ENCODE measurements around the gene NDFIP1. TPM values are rescaled to one million over a fixed set of nuclear protein-coding genes. Genes with fewer than 3 reads are reported as not detected.
"Not testable (repeated sequence)": the region's sequence is repeated elsewhere in the genome, so short reads cannot be mapped to it uniquely, and the experiment has no call there.

NDFIP1 gene
- polyA plus RNA-seq, 1 donor (not counting 4 experiments of a cell fraction or from before 2014, with no cell fraction given): 38.2 TPM

DNA sequence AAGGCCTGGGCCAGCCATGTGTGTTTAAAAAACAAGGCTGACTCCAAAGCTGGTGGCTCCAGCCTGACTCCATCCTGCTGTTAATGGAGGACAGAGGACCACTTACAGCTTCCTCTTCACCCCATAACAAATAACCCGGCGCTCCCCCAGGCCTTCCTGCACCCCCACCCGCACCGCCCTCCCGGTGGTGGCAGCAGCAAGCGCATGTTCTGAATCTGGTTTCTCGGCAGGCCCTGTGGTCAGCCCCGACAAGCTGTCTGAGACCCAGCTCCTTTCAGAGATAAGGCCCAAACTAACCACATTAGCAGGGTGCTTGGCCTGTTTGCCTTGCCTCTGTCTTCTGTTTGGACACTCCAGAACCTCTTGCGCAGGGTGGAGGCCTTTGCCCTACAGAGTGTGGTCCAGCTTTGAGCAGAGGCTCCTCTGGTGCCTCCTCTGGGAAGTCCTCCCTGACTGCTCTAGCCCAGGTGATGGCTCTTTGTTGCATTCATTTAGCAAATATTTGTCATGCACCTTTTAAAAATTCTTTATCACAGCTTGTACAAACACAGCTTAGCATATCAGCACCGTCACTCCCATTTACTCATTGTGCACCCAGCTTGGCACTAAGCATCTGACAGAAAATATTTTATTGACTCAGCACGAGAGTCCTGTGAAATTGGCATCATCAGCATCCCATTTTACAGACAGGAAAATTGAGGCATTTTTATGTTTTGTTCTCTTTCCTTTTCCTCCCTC is 78.4 kb downstream of the NDFIP1 start:
- H3K36me3 ChIP-seq (ENCODE audit: control insufficient read depth in 2 of 2, extremely low read depth in 1 of 2, insufficient read depth in 2 of 2, low read length in 2 of 2): no peaks in the 10 kb centered on the region
- TF ChIP-seq EZH2 (IDR thresholded peaks at IDR 0.05; ENCODE audit: low read length): no peak
- TF ChIP-seq, protein P1, sequence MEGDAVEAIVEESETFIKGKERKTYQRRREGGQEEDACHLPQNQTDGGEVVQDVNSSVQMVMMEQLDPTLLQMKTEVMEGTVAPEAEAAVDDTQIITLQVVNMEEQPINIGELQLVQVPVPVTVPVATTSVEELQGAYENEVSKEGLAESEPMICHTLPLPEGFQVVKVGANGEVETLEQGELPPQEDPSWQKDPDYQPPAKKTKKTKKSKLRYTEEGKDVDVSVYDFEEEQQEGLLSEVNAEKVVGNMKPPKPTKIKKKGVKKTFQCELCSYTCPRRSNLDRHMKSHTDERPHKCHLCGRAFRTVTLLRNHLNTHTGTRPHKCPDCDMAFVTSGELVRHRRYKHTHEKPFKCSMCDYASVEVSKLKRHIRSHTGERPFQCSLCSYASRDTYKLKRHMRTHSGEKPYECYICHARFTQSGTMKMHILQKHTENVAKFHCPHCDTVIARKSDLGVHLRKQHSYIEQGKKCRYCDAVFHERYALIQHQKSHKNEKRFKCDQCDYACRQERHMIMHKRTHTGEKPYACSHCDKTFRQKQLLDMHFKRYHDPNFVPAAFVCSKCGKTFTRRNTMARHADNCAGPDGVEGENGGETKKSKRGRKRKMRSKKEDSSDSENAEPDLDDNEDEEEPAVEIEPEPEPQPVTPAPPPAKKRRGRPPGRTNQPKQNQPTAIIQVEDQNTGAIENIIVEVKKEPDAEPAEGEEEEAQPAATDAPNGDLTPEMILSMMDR (optimal IDR thresholded peaks at IDR 0.05 in 1 of 3, IDR thresholded peaks at IDR 0.05 in 1 of 3, conservative IDR thresholded peaks at IDR 0.05 in 1 of 3; ENCODE audit: extremely low read depth in 1 of 3, insufficient read depth in 2 of 3, low read length in 3 of 3): no peak
- H3K9me3 ChIP-seq (ENCODE audit: control insufficient read depth, low read depth, low read length): no peaks in the 10 kb centered on the region
- dilution Hi-C loops (cut with MboI; ENCODE audit: extremely low pct_ligation_motif_present, low sequenced_read_pairs): no loop called here
- FAIRE-seq (no peak), DNase-seq (ENCODE audit: low read depth, low spot score) (no peak)
- no peak overlapping the region for H3K27ac ChIP-seq (ENCODE audit: control insufficient read depth, insufficient read depth, low read length)
- no peak overlapping the region for H3K4me3 ChIP-seq (ENCODE audit: control insufficient read depth in 2 of 3, extremely low read depth in 1 of 3, insufficient read depth in 2 of 3, low read depth in 1 of 3, low read length in 3 of 3)
- H3K4me2 ChIP-seq (ENCODE audit: control insufficient read depth, extremely low read depth, insufficient read depth, low read depth, low read length): no peak overlapping the region
- H3K9ac ChIP-seq (ENCODE audit: control insufficient read depth, extremely low read depth, insufficient read depth, low read length): no peak overlapping the region
- H3K27me3 ChIP-seq (ENCODE audit: control insufficient read depth, extremely low read depth, insufficient read depth, low read length): no peaks in the 10 kb centered on the region
- H4K20me1 ChIP-seq (ENCODE audit: control insufficient read depth, extremely low read depth, insufficient read depth, low read length): no peaks in the 10 kb centered on the region
- no peaks in the 10 kb centered on the region for H3K9me1 ChIP-seq (ENCODE audit: control insufficient read depth, extremely low read depth, insufficient read depth, low read length)
- H3K79me2 ChIP-seq (ENCODE audit: control insufficient read depth, insufficient read depth, low read length): no peaks in the 10 kb centered on the region
- H2AFZ ChIP-seq (ENCODE audit: control insufficient read depth, low read length): no peak overlapping the region
- H3K4me1 ChIP-seq (ENCODE audit: control insufficient read depth, extremely low read depth, insufficient read depth, low read length): no peaks in the 10 kb centered on the region

DNA sequence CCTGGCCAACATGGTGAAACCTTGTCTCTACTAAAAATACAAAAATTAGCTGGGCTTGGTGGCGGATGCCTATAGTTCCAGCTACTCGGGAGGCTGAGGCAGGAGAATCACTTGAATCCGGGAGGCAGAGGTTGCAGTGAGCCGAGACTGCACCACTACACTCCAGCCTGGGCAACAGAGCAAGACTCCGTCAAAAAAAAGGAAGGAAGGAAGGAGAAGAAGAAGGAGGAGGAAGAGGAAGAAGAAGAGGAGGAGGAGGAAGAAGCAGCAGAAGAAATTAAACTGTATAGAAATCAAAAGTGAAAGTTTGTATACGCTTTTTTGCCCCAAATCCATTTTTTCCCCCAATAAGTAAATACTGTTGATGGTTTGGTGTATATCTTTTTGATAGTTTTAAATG is 80.1 kb downstream of the NDFIP1 start:
- H3K27ac ChIP-seq (ENCODE audit: control insufficient read depth, insufficient read depth, low read length); H3K27me3 ChIP-seq (ENCODE audit: control insufficient read depth, extremely low read depth, insufficient read depth, low read length); H3K4me2 ChIP-seq (ENCODE audit: control insufficient read depth, extremely low read depth, insufficient read depth, low read depth, low read length); FAIRE-seq; H3K9me3 ChIP-seq (ENCODE audit: control insufficient read depth, low read depth, low read length); H3K79me2 ChIP-seq (ENCODE audit: control insufficient read depth, insufficient read depth, low read length); H3K4me3 ChIP-seq (ENCODE audit: control insufficient read depth in 2 of 3, extremely low read depth in 1 of 3, insufficient read depth in 2 of 3, low read depth in 1 of 3, low read length in 3 of 3); H3K9ac ChIP-seq (ENCODE audit: control insufficient read depth, extremely low read depth, insufficient read depth, low read length); H4K20me1 ChIP-seq (ENCODE audit: control insufficient read depth, extremely low read depth, insufficient read depth, low read length); DNase-seq (ENCODE audit: low read depth, low spot score); H3K9me1 ChIP-seq (ENCODE audit: control insufficient read depth, extremely low read depth, insufficient read depth, low read length); H2AFZ ChIP-seq (ENCODE audit: control insufficient read depth, low read length); H3K36me3 ChIP-seq (ENCODE audit: control insufficient read depth in 2 of 2, extremely low read depth in 1 of 2, insufficient read depth in 2 of 2, low read length in 2 of 2); dilution Hi-C loops (cut with MboI; ENCODE audit: extremely low pct_ligation_motif_present, low sequenced_read_pairs); H3K4me1 ChIP-seq (ENCODE audit: control insufficient read depth, extremely low read depth, insufficient read depth, low read length): not testable (repeated sequence)

- Histone ChIP-seq H3K79me2 (ENCODE audit: control insufficient read depth, insufficient read depth, low read length) (no peaks in the 10 kb centered on the region), H2AFZ (ENCODE audit: control insufficient read depth, low read length) (no peak overlapping the region), H3K9me3 (ENCODE audit: control insufficient read depth, low read depth, low read length) (no peaks in the 10 kb centered on the region), H3K9ac (ENCODE audit: control insufficient read depth, extremely low read depth, insufficient read depth, low read length) (no peak overlapping the region), H3K36me3 (ENCODE audit: control insufficient read depth in 2 of 2, extremely low read depth in 1 of 2, insufficient read depth in 2 of 2, low read length in 2 of 2) (no peaks in the 10 kb centered on the region), H3K27me3 (ENCODE audit: control insufficient read depth, extremely low read depth, insufficient read depth, low read length) (no peaks in the 10 kb centered on the region), H3K27ac (ENCODE audit: control insufficient read depth, insufficient read depth, low read length) (no peak overlapping the region), H3K4me3 (ENCODE audit: control insufficient read depth in 2 of 3, extremely low read depth in 1 of 3, insufficient read depth in 2 of 3, low read depth in 1 of 3, low read length in 3 of 3) (no peak overlapping the region), H4K20me1 (ENCODE audit: control insufficient read depth, extremely low read depth, insufficient read depth, low read length) (no peaks in the 10 kb centered on the region), H3K4me1 (ENCODE audit: control insufficient read depth, extremely low read depth, insufficient read depth, low read length) (no peaks in the 10 kb centered on the region), H3K9me1 (ENCODE audit: control insufficient read depth, extremely low read depth, insufficient read depth, low read length) (no peaks in the 10 kb centered on the region), H3K4me2 (ENCODE audit: control insufficient read depth, extremely low read depth, insufficient read depth, low read depth, low read length) (no peak overlapping the region)
- dilution Hi-C loops (cut with MboI; ENCODE audit: extremely low pct_ligation_motif_present, low sequenced_read_pairs): no loop called here
- TF ChIP-seq, protein P1 (optimal IDR thresholded peaks at IDR 0.05 in 1 of 3, IDR thresholded peaks at IDR 0.05 in 1 of 3, conservative IDR thresholded peaks at IDR 0.05 in 1 of 3; ENCODE audit: extremely low read depth in 1 of 3, insufficient read depth in 2 of 3, low read length in 3 of 3): no peak
- TF ChIP-seq EZH2 (IDR thresholded peaks at IDR 0.05; ENCODE audit: low read length): no peak
- DNase-seq (ENCODE audit: low read depth, low spot score) (no peak), FAIRE-seq (no peak)
Measured at GRCh38 chr5:142189813-142190212, 81.2 kb downstream of the NDFIP1 start.
